ENCODE data around the gene UXT. TPM values are rescaled to one million over a fixed set of nuclear protein-coding genes. Genes with fewer than 3 reads are reported as not detected.

Gene UXT
- polyA plus RNA-seq, 1 donor (not counting 4 experiments of a cell fraction or from before 2014, with no cell fraction given): 87.4 TPM

DNA sequence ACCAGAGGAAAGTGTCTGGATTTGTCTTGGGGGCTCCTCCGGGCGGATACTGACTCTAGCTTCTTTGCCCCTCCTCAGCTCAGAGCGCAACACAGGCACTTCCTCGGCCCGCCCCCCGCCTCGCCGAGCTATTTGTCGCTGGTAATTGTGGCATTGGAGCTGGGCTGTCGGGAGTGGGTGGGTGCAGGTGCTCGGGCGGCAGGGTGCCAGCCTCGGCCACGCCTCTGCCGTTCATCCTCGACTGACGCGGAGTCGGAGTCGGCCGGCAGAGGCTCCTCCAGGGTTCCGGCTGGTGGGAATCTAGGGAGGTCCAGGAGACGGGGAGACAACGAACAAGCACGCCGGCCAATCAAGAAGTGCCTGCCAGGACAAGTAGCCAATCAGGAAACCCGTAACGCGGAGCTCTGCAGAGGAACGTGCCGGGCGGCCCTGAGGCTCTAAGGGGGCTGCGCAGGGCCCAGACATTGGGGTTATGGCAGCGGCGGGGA, 35.4 kb downstream of the UXT start:
- H3K4me3 ChIP-seq (ENCODE audit: control insufficient read depth in 2 of 3, extremely low read depth in 1 of 3, insufficient read depth in 2 of 3, low read depth in 1 of 3, low read length in 3 of 3): peak overlapping the region in 1 of 3 experiments; percentile 13
- DNase-seq (ENCODE audit: low read depth, low spot score) (no peak), FAIRE-seq (no peak)
- H3K79me2 ChIP-seq (ENCODE audit: control insufficient read depth, insufficient read depth, low read length): no peaks in the 10 kb centered on the region
- H3K4me1 ChIP-seq (ENCODE audit: control insufficient read depth, extremely low read depth, insufficient read depth, low read length): no peaks in the 10 kb centered on the region
- H3K36me3 ChIP-seq (ENCODE audit: control insufficient read depth in 2 of 2, extremely low read depth in 1 of 2, insufficient read depth in 2 of 2, low read length in 2 of 2): no peaks in the 10 kb centered on the region
- H3K9me3 ChIP-seq (ENCODE audit: control insufficient read depth, low read depth, low read length): no peaks in the 10 kb centered on the region
- H4K20me1 ChIP-seq (ENCODE audit: control insufficient read depth, extremely low read depth, insufficient read depth, low read length): no peaks in the 10 kb centered on the region
- H3K27me3 ChIP-seq (ENCODE audit: control insufficient read depth, extremely low read depth, insufficient read depth, low read length): peaks cover 10% of the 10 kb centered on the region
- H3K27ac ChIP-seq (ENCODE audit: control insufficient read depth, insufficient read depth, low read length): no peak overlapping the region
- no peak overlapping the region for H3K9ac ChIP-seq (ENCODE audit: control insufficient read depth, extremely low read depth, insufficient read depth, low read length)
- H3K4me2 ChIP-seq (ENCODE audit: control insufficient read depth, extremely low read depth, insufficient read depth, low read depth, low read length): peak overlapping the region; percentile 36
- H2AFZ ChIP-seq (ENCODE audit: control insufficient read depth, low read length): no peak overlapping the region
- dilution Hi-C loops (cut with MboI; ENCODE audit: extremely low pct_ligation_motif_present, low sequenced_read_pairs): no loop called here
- no peaks in the 10 kb centered on the region for H3K9me1 ChIP-seq (ENCODE audit: control insufficient read depth, extremely low read depth, insufficient read depth, low read length)
- TF ChIP-seq EZH2 (IDR thresholded peaks at IDR 0.05; ENCODE audit: low read length) (peak; percentile 46), CTCF (optimal IDR thresholded peaks at IDR 0.05 in 1 of 3, IDR thresholded peaks at IDR 0.05 in 1 of 3, conservative IDR thresholded peaks at IDR 0.05 in 1 of 3; ENCODE audit: extremely low read depth in 1 of 3, insufficient read depth in 2 of 3, low read length in 3 of 3) (no peak)

- FAIRE-seq: no peak
- Histone ChIP-seq H3K4me3 (ENCODE audit: control insufficient read depth in 2 of 3, extremely low read depth in 1 of 3, insufficient read depth in 2 of 3, low read depth in 1 of 3, low read length in 3 of 3) (no peak overlapping the region), H3K27ac (ENCODE audit: control insufficient read depth, insufficient read depth, low read length) (no peak overlapping the region), H4K20me1 (ENCODE audit: control insufficient read depth, extremely low read depth, insufficient read depth, low read length) (no peaks in the 10 kb centered on the region), H3K27me3 (ENCODE audit: control insufficient read depth, extremely low read depth, insufficient read depth, low read length) (peaks cover 10% of the 10 kb centered on the region), H3K9ac (ENCODE audit: control insufficient read depth, extremely low read depth, insufficient read depth, low read length) (no peak overlapping the region), H3K9me3 (ENCODE audit: control insufficient read depth, low read depth, low read length) (no peaks in the 10 kb centered on the region), H2AFZ (ENCODE audit: control insufficient read depth, low read length) (no peak overlapping the region), H3K4me2 (ENCODE audit: control insufficient read depth, extremely low read depth, insufficient read depth, low read depth, low read length) (no peak overlapping the region), H3K79me2 (ENCODE audit: control insufficient read depth, insufficient read depth, low read length) (no peaks in the 10 kb centered on the region), H3K9me1 (ENCODE audit: control insufficient read depth, extremely low read depth, insufficient read depth, low read length) (no peaks in the 10 kb centered on the region), H3K4me1 (ENCODE audit: control insufficient read depth, extremely low read depth, insufficient read depth, low read length) (no peaks in the 10 kb centered on the region), H3K36me3 (ENCODE audit: control insufficient read depth in 2 of 2, extremely low read depth in 1 of 2, insufficient read depth in 2 of 2, low read length in 2 of 2) (no peaks in the 10 kb centered on the region)
- dilution Hi-C loops (cut with MboI; ENCODE audit: extremely low pct_ligation_motif_present, low sequenced_read_pairs): no loop called here
- TF ChIP-seq EZH2 (IDR thresholded peaks at IDR 0.05; ENCODE audit: low read length) (no peak), CTCF (optimal IDR thresholded peaks at IDR 0.05 in 1 of 3, IDR thresholded peaks at IDR 0.05 in 1 of 3, conservative IDR thresholded peaks at IDR 0.05 in 1 of 3; ENCODE audit: extremely low read depth in 1 of 3, insufficient read depth in 2 of 3, low read length in 3 of 3) (no peak)
- DNase-seq (ENCODE audit: low read depth, low spot score): no peak
These were observed 37.1 kb downstream of the UXT start for GRCh38 chrX:47621851-47622250.
